CD14-positive monocyte (primary cell): ENCODE data around the gene MYO7B. TPM values are rescaled to one million over a fixed set of nuclear protein-coding genes. Genes with fewer than 3 reads are reported as not detected.

Experiments used
- DNase-seq, 3 donors: peaks; one replicate each; pipeline ENCODE4 v3.0.0-alpha.2; 2011 to 2022
- H2AFZ ChIP-seq: 2 replicates; pipeline ENCODE4 v1.6.0; 2012; ENCODE audit warnings: mild to moderate bottlenecking, low read depth, low read length, inconsistent platforms; ENCODE audit not compliant: insufficient read depth, poor library complexity, severe bottlenecking
- H3K27ac ChIP-seq, 2 donors: 1 replicate in 1 of 2; 2 replicates in 1 of 2; pipeline ENCODE4 v1.5.1; 2012 to 2013; ENCODE audit warnings: low read length in 2 of 2, control low read depth in 1 of 2, inconsistent platforms in 1 of 2, low read depth in 1 of 2, mild to moderate bottlenecking in 1 of 2
- H3K27me3 ChIP-seq, 2 donors: one replicate each; pipeline versions ENCODE4 v1.6.0 to v1.6.1; 2011 to 2013; ENCODE audit warnings: low read length in 2 of 2; ENCODE audit not compliant: control insufficient read depth in 2 of 2, insufficient read depth in 2 of 2
- H3K36me3 ChIP-seq, 2 donors: replicated peaks in 1 of 2; 1 replicate in 1 of 2; 2 replicates in 1 of 2; pipeline versions ENCODE4 v1.5.1 to v1.6.1; 2012 to 2013; ENCODE audit warnings: low read length in 2 of 2, control low read depth in 1 of 2, inconsistent platforms in 1 of 2, mild to moderate bottlenecking in 1 of 2; ENCODE audit not compliant: insufficient read depth in 2 of 2, control insufficient read depth in 1 of 2
- H3K4me1 ChIP-seq, 2 donors: 1 replicate in 1 of 2; 2 replicates in 1 of 2; pipeline versions ENCODE4 v1.5.1 to v1.6.1; 2012 to 2013; ENCODE audit warnings: low read length in 2 of 2, control low read depth in 1 of 2, inconsistent platforms in 1 of 2, mild to moderate bottlenecking in 1 of 2, moderate library complexity in 1 of 2; ENCODE audit not compliant: insufficient read depth in 2 of 2, control insufficient read depth in 1 of 2
- H3K4me2 ChIP-seq: replicated peaks from 2 replicates; pipeline ENCODE3; 2012; ENCODE audit warnings: low read length, moderate library complexity, mild to moderate bottlenecking; ENCODE audit not compliant: poor library complexity, severe bottlenecking; ENCODE audit errors: extremely low read depth
- H3K4me3 ChIP-seq, 3 experiments: fragments of 200-600 bp in 1 of 3; sonication (generic) in 1 of 3; replicated peaks in 1 of 3; 1 replicate in 2 of 3; 2 replicates in 1 of 3; pipeline ENCODE4 v1.5.1; 2011 to 2013; ENCODE audit warnings: low read length in 3 of 3, mild to moderate bottlenecking in 3 of 3, control low read depth in 2 of 3, low read depth in 2 of 3, inconsistent platforms in 1 of 3, moderate library complexity in 1 of 3
- H3K79me2 ChIP-seq: 2 replicates; pipeline ENCODE4 v1.6.0; 2012; ENCODE audit warnings: mild to moderate bottlenecking, control low read depth, inconsistent platforms, low read length, moderate library complexity; ENCODE audit not compliant: insufficient read depth
- H3K9ac ChIP-seq: 2 replicates; pipeline ENCODE4 v1.6.0; 2017; ENCODE audit warnings: low read length, mild to moderate bottlenecking; ENCODE audit not compliant: insufficient read depth, poor library complexity, severe bottlenecking
- H3K9me3 ChIP-seq, 2 donors: replicated peaks in 1 of 2; 1 replicate in 1 of 2; 2 replicates in 1 of 2; pipeline versions ENCODE4 v1.5.1 to v1.6.1; 2012 to 2013; ENCODE audit warnings: low read length in 2 of 2, control low read depth in 1 of 2; ENCODE audit not compliant: control insufficient read depth in 1 of 2, insufficient read depth in 1 of 2
- H4K20me1 ChIP-seq: 2 replicates; pipeline ENCODE4 v1.6.0; 2012; ENCODE audit warnings: mild to moderate bottlenecking, low read length, control low read depth, moderate library complexity; ENCODE audit not compliant: insufficient read depth
- H3K27ac Mint-ChIP-seq, 7 donors: one replicate each; pipeline ENCODE4 v1.8.0; 2020; ENCODE audit warnings: mild to moderate bottlenecking in 7 of 7, mixed read lengths in 7 of 7, moderate library complexity in 6 of 7, inconsistent platforms in 2 of 7
- H3K27me3 Mint-ChIP-seq, 3 donors: one replicate each; pipeline ENCODE4 v1.8.0; 2021 to 2022; ENCODE audit warnings: low read depth in 3 of 3, mild to moderate bottlenecking in 3 of 3, mixed read lengths in 3 of 3, moderate library complexity in 3 of 3, inconsistent platforms in 1 of 3
- H3K36me3 Mint-ChIP-seq, 2 donors: one replicate each; pipeline ENCODE4 v1.8.0; 2020; ENCODE audit warnings: mixed read lengths in 2 of 2, inconsistent platforms in 1 of 2, mild to moderate bottlenecking in 1 of 2
- H3K4me1 Mint-ChIP-seq: one replicate; pipeline ENCODE4 v1.8.0; 2020; ENCODE audit warnings: mild to moderate bottlenecking, mixed read lengths
- H3K4me3 Mint-ChIP-seq, 2 donors: one replicate each; pipeline ENCODE4 v1.8.0; 2020; ENCODE audit warnings: mild to moderate bottlenecking in 2 of 2, mixed read lengths in 2 of 2, moderate library complexity in 1 of 2
- H3K9me3 Mint-ChIP-seq, 7 donors: one replicate each; pipeline ENCODE4 v1.8.0; 2020 to 2022; ENCODE audit warnings: mixed read lengths in 7 of 7, mild to moderate bottlenecking in 6 of 7, moderate library complexity in 6 of 7, inconsistent platforms in 2 of 7
- CTCF ChIP-seq: fragments of 200-600 bp; IDR thresholded peaks from one replicate; pipeline ENCODE4 v1.8.0; 2022; ENCODE audit warnings: antibody characterized with exemption, mild to moderate bottlenecking
- WGBS: methylation state at CpG from one replicate; pipeline ENCODE4 v1.1.5; 2013; ENCODE audit warnings: missing lambda C conversion rate; ENCODE audit not compliant: insufficient coverage; 5-methylcytosine and 5-hydroxymethylcytosine counted together
- intact Hi-C, 2 donors: fragments of 100-400 bp; cut with micrococcal nuclease; formaldehyde crosslinking; loops; one replicate each; pipeline versions ENCODE4 v1.15.0 to v1.15.1; 2023
- polyA plus RNA-seq, 3 donors: library from polyadenylated mRNA; depleted of rRNA in 1 of 3; unstranded in 2 of 3; stranded (reverse) in 1 of 3; fragments of 300-500 nt in 2 of 3; fragments of >200 nt in 1 of 3; fragmentation: Illumina TruSeq in 2 of 3; gene quantifications; 1 replicate in 2 of 3; 2 replicates in 1 of 3; pipeline ENCODE4 v1.2.3, GENCODE V29; 2012 to 2021

Gene MYO7B
- polyA plus RNA-seq, 3 donors: 7.3 to 9.8 (median 9.0) TPM

DNA sequence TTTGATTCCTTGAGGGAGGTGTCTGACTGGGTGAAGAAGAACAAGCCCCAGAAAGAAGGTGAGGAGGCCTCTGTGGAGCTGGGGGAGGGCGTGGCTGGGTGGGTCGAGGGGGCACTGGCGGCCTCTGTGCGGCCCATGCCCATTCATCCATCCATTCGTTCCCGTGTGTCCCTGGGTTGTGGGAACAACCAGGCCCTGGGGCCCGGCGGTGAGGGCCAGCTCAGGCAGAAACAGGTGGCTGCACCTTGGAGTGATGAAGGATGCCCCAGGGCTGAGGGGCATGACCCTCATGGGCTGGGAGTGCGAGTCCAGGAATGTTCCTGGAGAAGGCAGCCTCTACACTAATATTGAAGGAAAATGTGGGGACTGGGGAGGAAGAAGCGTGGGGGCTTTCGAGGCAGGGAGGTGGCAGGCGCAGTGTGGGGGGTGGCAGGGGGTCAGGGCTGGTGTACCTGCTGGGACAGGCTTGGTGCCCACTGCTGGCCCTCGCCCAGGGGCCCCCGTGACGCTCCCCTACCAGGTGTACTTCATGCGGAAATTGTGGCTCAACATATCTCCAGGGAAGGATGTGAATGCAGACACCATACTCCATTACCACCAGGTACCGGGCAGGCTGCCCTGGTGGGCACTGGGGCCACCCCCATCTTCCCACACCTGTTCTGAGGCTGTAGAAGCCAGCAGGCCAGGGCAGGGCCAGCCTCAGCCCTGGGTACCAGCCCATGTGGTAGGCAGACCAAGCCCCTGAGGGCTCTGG lies 99.3 kb downstream of the MYO7B start:
- H3K4me1 Mint-ChIP-seq: peaks cover 75% of the 10 kb centered on the region
- H3K4me1 ChIP-seq: peaks cover 72 to 94% of the 10 kb centered on the region in 2 donors
- H2AFZ ChIP-seq: no peak overlapping the region
- no peaks in the 10 kb centered on the region for H4K20me1 ChIP-seq
- H3K27ac ChIP-seq: no peak overlapping the region
- H3K36me3 Mint-ChIP-seq: peaks cover 2 to 10% of the 10 kb centered on the region in 2 donors
- intact Hi-C loops: no loop called here
- no peak for TF ChIP-seq CTCF
- DNase-seq: no peak
- no peaks in the 10 kb centered on the region for H3K36me3 ChIP-seq
- no peak overlapping the region for H3K9ac ChIP-seq
- H3K27me3 Mint-ChIP-seq: peaks cover 0 to 1% (median 0%) of the 10 kb centered on the region in 3 donors
- peak overlapping the region in 1 of 7 donors; percentile 64 for H3K27ac Mint-ChIP-seq
- 93% methylated on average over 14 of the region's 17 CpGs for WGBS
- H3K27me3 ChIP-seq: no peaks in the 10 kb centered on the region
- H3K4me3 ChIP-seq: no peak overlapping the region
- H3K4me2 ChIP-seq: no peak overlapping the region
- no peaks in the 10 kb centered on the region for H3K9me3 ChIP-seq
- H3K79me2 ChIP-seq: no peaks in the 10 kb centered on the region
- H3K4me3 Mint-ChIP-seq: no peak overlapping the region
- H3K9me3 Mint-ChIP-seq: no peaks in the 10 kb centered on the region

- Histone ChIP-seq H2AFZ (no peak overlapping the region), H3K79me2 (no peaks in the 10 kb centered on the region), H3K36me3 (no peaks in the 10 kb centered on the region), H3K9me3 (no peaks in the 10 kb centered on the region), H4K20me1 (no peaks in the 10 kb centered on the region), H3K4me3 (no peak overlapping the region), H3K4me1 (peaks cover 64 to 86% of the 10 kb centered on the region in 2 donors), H3K27ac (no peak overlapping the region), H3K4me2 (no peak overlapping the region), H3K9ac (no peak overlapping the region), H3K27me3 (no peaks in the 10 kb centered on the region)
- peaks cover 67% of the 10 kb centered on the region for H3K4me1 Mint-ChIP-seq
- DNase-seq: no peak
- WGBS: 97% methylated on average over 17 of the region's 19 CpGs
- peak overlapping the region in 2 of 7 donors; percentile 60 to 64 for H3K27ac Mint-ChIP-seq
- H3K36me3 Mint-ChIP-seq: peaks cover 2 to 10% of the 10 kb centered on the region in 2 donors
- H3K9me3 Mint-ChIP-seq: no peaks in the 10 kb centered on the region
- intact Hi-C loops: no loop called here
- no peak for TF ChIP-seq CTCF
- peaks cover 0 to 1% (median 0%) of the 10 kb centered on the region in 3 donors for H3K27me3 Mint-ChIP-seq
- no peak overlapping the region for H3K4me3 Mint-ChIP-seq
Observed at GRCh38 chr2:127635380-127636237, 100.1 kb downstream of the MYO7B start.
